GM12874 (cell line): ENCODE data around the gene BID.

Experiments
- TF ChIP-seq, protein P1 (sequence below): IDR thresholded peaks from 2 replicates; pipeline ENCODE4 v1.5.1; 2011; ENCODE audit warnings: low read depth, mild to moderate bottlenecking, control low read depth, low read length, moderate library complexity; ENCODE audit not compliant: insufficient read depth

The BID gene

GRCh38 chr22:17772249-17772957 is 1.9 kb downstream of the BID start:
- TF ChIP-seq, protein P1, sequence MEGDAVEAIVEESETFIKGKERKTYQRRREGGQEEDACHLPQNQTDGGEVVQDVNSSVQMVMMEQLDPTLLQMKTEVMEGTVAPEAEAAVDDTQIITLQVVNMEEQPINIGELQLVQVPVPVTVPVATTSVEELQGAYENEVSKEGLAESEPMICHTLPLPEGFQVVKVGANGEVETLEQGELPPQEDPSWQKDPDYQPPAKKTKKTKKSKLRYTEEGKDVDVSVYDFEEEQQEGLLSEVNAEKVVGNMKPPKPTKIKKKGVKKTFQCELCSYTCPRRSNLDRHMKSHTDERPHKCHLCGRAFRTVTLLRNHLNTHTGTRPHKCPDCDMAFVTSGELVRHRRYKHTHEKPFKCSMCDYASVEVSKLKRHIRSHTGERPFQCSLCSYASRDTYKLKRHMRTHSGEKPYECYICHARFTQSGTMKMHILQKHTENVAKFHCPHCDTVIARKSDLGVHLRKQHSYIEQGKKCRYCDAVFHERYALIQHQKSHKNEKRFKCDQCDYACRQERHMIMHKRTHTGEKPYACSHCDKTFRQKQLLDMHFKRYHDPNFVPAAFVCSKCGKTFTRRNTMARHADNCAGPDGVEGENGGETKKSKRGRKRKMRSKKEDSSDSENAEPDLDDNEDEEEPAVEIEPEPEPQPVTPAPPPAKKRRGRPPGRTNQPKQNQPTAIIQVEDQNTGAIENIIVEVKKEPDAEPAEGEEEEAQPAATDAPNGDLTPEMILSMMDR, result no peak

DNA sequence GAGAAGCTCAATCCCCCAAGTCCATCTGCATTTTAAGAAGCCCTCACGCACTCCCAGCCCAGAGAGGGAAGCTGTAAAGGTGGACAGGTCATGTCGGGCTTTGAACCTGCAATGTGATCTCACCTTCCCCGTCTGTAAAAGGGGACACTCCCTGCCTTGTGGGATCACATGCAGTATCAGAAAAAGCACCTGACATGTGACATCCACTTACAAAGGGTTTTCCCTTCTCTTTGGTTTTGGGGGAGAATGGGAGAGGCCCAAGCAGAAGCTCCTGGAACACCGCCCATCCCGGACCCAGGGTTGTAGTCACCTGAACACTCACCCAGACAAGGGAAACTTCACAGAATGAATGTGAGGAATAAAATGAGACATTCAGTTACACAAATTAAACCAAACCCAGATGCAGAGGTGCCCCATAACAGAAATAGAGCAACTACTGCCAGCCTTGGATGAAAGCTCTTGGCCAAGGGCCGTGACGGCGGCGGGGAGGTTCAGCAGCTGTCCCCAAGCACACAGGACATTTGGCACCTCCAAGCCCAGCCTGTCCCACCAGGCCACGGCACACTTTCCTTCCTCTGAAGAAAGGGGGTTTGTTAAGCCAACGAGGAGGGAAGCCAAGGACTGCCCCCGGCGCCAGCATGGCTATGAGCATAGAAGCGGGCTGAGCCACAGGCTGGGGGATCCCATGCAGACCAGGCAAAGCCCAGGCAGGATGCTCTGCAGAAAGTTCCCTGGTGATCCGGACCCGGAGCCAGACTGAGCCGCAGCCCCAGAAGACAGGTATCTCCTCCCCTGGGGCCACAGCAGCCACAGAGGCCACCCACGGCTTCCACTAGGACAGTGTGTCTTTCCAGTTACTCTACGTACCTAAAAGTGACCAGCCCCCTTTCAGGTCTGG is 3.8 kb downstream of the BID start:
- TF ChIP-seq, protein P1, result no peak

- TF ChIP-seq, protein P1, result no peak
Observed at GRCh38 chr22:17769716-17770082, 4.6 kb downstream of the BID start.

DNA sequence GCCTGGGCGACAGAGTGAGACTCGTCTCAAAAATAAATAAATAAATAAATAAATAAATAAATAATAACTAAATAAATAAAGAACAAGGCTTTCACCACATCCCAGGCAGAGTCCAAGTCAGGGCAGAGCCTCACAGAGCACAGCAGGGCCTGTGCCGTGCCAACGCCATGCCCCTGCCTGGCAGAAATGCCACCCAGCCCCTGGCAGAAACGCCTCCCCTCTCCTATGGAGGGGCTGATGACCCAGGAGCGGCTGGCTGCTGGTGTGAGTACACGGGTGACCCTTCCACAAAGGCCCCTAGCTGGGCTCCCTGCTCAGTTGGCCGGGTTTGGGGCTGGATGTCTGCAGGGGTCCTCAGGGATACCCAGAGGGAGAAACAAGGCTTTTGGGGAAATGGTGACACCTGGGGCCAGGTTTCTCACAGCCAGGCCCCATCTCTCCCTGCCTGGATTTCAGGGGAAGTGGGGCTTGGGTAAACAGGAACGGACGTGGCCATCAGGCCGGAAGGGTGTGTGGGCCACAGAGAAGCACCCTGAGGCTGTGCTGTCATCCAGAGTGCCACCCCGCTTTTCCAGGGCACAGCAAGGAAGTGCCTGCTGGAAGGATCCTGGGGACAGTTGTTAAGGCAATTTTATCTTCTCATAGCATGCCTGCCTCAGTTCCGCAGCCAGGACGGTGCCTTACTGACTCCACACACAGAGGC is 5.1 kb downstream of the BID start:
- TF ChIP-seq, protein P1, result no peak

GRCh38 chr22:17767233-17768065 is 6.8 kb downstream of the BID start:
- TF ChIP-seq, protein P1, result no peak

GRCh38 chr22:17764036-17764435 is 10.2 kb downstream of the BID start:
- TF ChIP-seq, protein P1, result no peak
